GM19099 (cell line): Measurements from ENCODE around the gene OPHN1.

Experiments
- POLR2A ChIP-seq: IDR thresholded peaks from 3 replicates; pipeline ENCODE4 v1.6.1; 2011; ENCODE audit warnings: low read depth; ENCODE audit not compliant: insufficient read length; ENCODE audit errors: extremely low read depth

OPHN1 gene

GRCh38 chrX:68238568-68238967, 194.7 kb downstream of the OPHN1 start:
- no peak for TF ChIP-seq POLR2A

GRCh38 chrX:68234171-68234910, 199.0 kb downstream of the OPHN1 start:
- no peak for TF ChIP-seq POLR2A

DNA sequence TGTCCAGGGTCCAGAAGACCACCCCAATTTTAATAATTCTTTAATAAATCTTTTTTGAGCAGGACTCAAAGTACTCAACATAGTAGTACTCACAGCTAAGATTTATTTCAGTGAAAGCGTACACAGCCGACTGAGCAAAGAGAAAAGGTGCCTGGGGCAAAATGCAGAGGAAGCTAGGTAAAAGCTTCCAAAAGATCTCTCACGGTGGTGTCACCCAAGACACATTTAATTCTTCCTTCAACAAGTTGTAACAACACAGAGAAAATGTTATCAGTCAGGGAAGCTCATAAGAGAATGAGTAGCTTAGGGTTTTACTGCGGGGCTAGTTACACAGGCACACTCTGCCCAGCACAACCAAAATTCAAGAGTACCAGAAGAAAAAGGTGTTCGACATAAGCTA, 201.1 kb downstream of the OPHN1 start:
- TF ChIP-seq POLR2A, result no peak

DNA sequence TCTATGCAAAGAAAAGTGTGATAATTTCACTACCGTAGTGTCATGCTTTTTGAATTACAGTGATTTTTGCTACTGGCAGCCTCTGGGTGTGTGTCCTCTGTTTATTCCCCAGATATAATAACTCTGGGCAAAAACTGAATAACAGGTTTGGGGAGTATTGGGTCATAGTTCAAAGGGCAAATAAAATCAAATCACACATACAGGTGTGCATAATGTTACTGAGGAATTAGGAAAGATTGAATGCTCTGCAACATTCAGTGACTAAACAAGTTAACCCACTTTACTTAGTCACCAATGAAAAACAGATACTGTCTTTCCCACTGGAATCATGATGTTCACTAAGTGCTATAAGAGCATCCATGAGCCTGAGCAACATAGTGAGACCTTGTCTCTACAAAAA, 224.3 kb downstream of the OPHN1 start:
- TF ChIP-seq POLR2A, result no peak

DNA sequence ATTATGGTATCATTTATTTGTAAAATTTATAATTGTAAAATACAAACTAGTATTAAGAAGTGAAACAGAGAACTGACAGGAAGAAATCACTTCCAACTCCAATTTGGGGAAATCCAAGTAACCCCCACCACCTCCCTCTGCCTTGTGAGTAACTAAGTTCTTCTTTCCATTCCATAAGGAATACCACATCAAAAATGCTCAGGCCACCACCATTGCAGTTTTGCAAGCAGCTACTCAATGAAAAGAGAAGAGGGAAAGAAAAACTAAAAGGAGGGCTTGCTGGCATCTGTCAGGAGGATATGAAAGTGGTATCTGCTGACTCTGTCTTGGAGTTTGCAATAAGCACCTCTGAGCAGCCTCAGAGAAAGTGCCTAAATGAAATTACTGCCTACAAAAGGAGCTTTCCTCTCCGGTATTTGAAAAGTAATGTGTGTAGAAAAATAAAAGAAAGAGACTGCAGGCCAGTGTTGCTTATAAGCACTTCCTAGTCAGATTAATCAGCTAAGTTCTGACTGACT, 228.7 kb downstream of the OPHN1 start:
- no peak for TF ChIP-seq POLR2A

- TF ChIP-seq POLR2A, result no peak
These were observed 229.6 kb downstream of the OPHN1 start for GRCh38 chrX:68203646-68204045.

DNA sequence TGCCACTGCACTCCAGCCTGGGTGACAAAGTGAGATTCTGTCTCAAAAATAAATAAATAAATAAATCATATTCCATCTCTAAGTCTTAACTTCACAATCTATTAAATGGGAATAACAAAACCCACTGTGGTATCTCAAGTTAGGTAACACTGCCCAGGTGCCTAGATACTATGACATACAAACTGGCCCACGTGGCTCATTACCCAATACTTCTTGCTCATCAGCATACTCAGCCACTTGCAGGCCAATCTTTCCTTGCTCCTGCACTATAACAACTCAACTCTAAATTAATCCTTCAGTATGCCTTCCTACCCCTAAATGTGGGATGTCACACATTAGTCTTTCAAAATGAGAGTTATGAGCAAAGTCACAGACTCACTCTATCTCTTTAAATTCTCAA, 230.1 kb downstream of the OPHN1 start:
- TF ChIP-seq POLR2A, result no peak

DNA sequence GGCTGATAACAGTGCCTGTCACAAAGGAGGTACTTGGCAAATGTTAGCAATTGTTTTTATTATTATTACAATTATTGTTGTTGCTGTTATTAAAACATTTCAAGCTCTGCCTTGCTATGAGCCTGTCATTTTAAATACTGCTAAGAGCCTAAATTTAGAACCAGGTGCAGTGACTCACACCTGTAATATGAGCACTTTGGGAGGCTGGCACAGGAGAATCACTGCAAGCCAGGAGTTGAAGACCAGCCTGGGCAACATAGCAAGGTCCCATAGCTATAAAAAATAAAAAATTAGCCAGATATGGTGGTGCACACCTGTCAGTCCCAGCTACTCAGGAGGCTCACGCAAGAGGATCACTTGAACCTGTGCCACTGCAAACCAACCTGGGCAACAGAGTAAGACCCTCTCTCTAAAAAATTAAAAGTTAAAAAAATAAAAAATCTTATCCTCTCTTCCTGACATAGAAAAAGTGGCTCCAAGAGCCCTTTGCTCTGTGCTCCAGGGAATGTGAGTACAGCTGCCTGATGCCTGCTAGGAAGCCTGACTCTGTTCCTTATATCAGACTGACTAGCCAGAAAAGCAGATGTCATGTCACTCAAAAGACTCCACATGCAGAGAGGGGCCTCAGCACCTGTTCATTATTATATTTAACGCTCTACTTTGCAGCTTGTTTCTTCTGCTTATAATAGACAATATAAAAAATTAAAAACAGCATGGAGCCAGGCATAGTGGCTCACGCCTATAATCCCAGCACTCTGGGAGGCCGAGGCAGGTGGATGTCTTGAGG, 234.0 kb downstream of the OPHN1 start:
- no peak for TF ChIP-seq POLR2A

DNA sequence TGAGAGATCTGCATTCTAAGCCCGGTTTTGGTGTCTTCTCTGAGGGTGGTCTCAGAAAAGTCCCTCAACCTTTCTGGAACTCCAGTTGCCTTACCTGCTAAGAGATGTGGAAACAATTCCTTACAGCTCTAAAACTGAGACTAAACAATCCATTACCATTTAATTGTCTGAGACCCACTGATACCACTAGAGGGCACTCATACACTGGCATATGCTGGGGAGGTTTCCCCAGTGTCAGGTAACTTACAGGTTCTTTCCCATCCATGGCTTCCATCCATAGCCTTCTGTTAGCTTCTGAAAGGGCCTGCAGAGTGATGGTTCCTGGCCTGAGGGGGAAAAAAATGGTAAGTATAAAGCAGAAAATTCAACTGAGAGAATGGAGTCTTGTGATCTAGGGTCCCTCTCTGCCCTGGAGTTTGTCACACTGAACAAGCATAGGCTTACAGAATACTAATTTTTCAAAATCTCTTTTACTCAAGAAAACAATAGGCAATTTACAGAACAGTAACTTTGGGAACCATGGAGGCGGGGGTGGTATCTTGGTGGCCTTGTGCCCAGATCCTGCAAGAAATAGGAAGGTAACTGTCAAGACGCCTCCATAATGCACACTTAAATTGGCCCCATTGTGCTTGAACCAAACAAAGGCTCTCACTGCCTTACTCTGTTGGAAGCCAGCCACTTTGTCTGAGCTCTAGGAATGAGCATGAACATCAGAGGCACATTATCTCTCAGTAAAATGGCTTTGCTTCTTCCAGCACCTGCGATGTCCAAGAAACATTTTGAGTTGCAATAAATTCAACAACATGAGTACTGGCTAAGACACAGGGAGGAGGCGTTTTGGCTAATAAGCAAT, 236.1 kb downstream of the OPHN1 start:
- TF ChIP-seq POLR2A, result no peak

- no peak for TF ChIP-seq POLR2A
These were observed 237.7 kb downstream of the OPHN1 start for GRCh38 chrX:68195561-68195960.

GRCh38 chrX:68193786-68194185, 239.5 kb downstream of the OPHN1 start:
- no peak for TF ChIP-seq POLR2A

- no peak for TF ChIP-seq POLR2A
These were observed 240.1 kb downstream of the OPHN1 start for GRCh38 chrX:68193234-68193633.

DNA sequence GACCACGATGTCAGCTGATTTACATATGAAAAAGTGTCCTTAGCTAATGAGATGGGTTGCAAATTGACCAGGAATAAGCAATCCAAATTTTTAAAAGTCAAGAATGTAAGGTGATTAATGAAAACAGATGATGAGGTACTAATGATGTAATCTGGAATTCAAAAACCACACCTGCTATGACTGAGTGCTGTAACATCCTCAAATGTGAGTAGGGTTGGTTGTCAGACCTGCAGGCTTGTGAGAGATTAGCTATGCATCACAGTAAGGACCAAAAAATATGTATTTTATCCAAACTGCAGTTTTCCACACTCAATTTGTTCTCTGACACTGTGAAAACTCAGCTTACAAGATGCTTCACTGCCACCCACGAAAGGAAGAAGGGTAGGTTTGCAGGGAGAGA, 242.5 kb downstream of the OPHN1 start:
- TF ChIP-seq POLR2A, result no peak

GRCh38 chrX:68186552-68187262, 246.6 kb downstream of the OPHN1 start:
- TF ChIP-seq POLR2A, result no peak
